SHP77 (cell line): ENCODE measurements around the gene GLB1L3.

Experiments used
- DNase-seq, 2 experiments: peaks; one replicate each; lab custom pipeline; 2025; lab: John Stamatoyannopoulos, UW

The GLB1L3 gene

DNA sequence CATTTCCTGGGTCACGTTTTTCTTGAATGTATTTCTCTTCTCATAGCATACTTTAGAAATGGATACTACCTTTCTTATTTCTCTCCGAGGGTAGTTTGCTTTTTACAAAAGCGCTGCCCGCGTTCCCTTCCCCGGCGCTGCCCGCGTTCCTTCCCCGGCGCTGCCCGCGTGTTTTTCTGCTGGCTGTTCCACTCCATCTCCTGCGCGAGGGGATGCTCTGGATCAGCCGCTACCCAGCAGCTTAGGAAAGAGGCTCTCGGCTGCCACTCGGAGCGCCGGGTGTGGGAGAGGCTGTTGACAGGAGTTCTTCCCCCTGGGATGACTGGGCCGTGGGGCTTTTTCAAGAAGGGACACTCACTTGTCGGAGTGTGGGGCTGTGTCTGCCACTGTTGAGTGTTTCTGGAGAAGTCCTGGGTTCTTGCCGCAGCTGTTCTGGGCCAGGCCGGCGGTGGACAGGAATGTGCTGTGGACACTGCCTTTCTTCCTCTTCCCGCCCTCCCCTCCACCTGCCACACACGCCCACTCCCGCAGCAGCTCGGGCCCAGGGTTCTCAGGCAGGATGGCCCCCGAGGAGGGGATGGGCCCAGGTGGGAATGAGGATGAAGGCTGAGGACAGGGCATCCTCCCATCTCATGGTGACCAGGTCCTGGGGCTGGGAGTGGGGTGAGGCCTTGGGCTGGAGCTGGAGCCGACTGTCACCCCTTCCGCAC, 86.2 kb downstream of the GLB1L3 start:
- no peak for DNase-seq

DNA sequence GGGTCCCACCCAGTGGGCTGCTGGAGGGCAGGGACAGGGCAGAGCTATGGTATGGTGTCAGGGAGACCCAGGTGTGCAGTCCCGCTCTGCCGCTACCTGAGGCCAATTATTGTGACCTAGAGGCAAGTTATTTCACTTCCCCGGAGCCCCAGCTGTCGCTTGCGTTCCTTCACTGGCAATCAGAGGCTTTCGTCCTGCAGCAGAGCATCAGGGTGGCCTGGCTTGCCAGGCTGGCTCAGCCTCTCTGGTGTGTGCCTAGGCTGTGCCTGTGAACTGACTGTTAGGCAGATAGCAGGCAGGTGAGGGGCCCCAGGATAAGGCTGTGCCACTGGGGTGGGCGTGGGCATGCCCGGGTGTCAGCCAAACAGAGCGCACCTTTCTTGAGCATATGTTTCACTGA, 87.0 kb downstream of the GLB1L3 start:
- DNase-seq: no peak

DNA sequence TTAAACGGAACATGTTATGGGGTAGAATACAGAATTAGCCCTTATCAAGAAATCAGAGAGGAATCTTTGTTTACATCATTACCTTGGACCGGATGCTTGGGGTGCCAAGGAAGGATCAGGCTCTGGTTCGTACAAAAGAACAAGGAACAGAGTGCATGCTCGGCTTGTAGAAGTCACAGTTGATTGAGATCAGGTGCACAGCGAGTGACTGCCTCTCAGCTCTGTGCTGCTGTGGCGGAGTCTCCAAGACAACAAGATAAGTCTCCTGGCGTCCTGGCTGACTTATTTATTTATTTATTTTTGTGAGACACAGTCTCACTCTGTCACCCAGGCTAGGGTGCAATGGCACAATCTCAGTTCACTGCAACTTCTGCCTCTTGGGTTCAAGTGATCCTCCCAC, 87.4 kb downstream of the GLB1L3 start:
- no peak for DNase-seq

DNA sequence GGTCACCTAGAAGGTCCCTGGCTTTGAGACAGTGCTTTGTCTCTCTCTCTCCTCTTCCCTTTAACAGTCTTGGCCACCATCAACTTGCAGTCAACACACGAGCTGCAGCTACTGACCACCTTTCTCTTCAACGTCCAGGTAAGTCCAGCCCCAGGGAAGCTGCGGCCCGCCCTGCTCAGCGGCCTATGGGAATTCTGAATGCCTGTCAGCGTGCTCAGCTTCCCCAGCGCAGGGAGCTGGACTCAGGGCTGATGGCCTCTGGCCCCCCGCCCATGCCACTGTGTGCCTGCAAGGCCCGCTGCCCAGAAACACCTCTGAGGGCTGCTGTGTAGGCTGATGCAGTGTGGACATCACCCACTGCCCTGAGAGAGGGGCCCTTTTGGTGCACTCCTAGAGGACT, 88.1 kb downstream of the GLB1L3 start:
- no peak for DNase-seq

DNA sequence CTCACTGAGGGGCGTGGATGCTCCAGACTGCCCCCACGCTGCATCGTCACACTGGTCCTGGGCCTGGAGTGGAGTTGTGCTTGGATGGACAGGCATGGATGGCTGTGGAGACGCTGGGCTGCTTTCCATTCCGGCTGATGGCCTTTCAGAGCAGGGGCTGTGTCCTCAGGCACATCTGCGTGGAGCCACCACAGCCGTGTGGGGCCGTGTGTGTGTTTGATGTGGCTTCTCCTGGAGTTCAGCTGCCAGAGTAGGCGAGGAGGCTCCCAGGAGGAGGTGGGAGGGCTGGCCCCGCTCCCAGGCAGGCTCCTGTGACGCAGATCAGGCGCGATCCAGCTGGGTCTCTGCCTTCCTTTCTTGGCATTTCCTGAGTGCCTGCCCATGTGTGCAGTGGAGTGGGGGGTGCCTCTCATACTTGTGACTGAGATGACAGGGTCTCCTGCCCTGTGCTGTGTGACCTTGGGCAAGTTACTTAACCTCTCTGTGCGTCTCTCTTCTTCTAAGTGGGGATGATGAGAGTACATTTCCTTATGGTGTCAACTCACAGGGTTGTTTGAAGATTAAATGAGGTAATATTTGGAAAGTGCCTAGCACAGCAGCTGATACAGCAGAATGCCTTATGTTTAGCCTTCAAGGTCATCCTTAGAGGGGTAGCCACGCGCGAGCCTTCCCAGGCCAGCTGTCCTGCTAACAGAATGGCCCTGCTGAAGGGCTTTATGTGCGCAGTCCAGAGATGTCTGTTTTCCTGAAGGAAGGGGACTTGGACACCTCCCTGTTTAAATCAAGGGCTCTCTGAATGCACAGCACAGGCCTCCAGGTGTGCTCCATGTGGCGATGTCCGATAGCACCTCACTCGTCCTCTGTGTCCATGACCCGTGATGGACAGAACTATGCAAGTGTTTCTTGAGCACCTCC, 89.1 kb downstream of the GLB1L3 start:
- no peak for DNase-seq

DNA sequence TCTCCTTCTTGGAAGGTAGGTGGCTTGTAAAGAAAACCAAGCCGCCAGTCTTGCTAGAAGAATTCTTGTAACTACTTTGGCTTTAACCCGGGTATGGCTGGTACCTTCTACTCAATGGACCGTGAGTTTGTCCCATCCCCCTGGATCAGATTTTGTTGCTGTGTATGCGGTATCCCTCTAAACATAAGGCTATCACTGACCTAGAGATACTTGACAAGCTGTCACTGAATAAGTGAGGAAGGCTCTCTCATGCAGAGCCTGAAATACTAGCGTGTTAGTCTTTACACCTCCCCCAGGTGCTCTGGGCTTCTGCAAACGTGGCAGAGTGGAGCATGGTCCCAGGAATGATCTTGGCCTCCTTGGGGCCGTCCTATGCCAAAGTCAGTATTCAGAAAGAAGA, 90.1 kb downstream of the GLB1L3 start:
- no peak for DNase-seq

DNA sequence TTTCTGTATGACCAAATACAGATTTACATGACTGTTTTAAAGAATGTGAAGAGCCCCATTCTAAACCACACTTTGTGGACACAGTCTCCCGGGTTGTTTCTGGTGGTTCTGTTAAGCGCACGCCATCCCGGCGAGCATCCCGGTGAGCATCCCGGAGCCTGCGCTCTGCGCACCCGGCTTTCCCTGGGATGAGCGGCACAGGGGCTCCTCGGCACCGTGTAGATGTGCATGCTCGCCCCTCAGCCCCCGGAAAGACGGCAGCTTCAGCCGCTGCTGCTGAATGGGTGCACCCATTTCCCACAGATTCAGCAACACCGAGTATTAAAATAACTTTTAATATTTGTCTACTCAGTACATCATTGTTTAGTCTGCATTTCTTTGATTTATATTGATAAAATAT, 91.6 kb downstream of the GLB1L3 start:
- peak in 1 of 2 experiments; percentile 15 for DNase-seq
